ENCODE measurements around the gene FLT4. TPM values are rescaled to one million over a fixed set of nuclear protein-coding genes. Genes with fewer than 3 reads are reported as not detected.
A peak's percentile ranks its signal among the peaks of the same experiment; 100 is the strongest.

FLT4 gene
- polyA plus RNA-seq, 1 donor from 2014 or later = 0.04 TPM

DNA sequence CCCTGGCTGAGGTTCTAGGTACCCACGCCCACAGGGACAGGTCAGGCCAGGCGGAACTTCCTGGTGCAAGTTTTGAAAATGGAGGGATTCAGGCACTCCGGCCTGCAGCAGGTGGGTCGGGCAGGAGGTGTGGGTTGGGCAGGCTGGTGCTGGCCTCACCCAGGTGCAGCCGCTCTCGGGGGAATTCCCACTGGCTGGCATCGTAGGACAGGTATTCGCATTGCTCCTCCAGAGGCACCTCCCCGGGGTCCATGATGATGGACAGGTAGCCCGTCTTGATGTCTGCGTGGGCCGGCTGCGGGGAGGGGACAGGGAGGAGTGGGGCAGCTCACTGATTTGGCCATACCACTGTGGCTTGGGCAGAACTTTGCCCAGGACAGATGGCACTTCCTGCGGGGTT lies 29.4 kb downstream of the FLT4 start:
- Histone ChIP-seq H3K79me2 (replicated peaks; ENCODE audit: insufficient read depth, low read length) (no peaks in the 10 kb centered on the region), H3K9me2 (ENCODE audit: insufficient read depth, low read length) (no peaks in the 10 kb centered on the region), H3K9me3 (ENCODE audit: low read length) (no peaks in the 10 kb centered on the region), H4K20me1 (ENCODE audit: insufficient read depth) (no peaks in the 10 kb centered on the region), H3K27me3 (ENCODE audit: insufficient read depth, low read depth, low read length) (peaks cover 3% of the 10 kb centered on the region), H3K36me3 (ENCODE audit: insufficient read depth, low read length) (no peaks in the 10 kb centered on the region), H3K27ac (ENCODE audit: low read length) (no peak overlapping the region), H3K4me2 (ENCODE audit: low read length) (no peak overlapping the region), H3K9ac (ENCODE audit: low read length) (no peak overlapping the region), H3F3A (ENCODE audit: insufficient read depth, low read length, poor library complexity, severe bottlenecking) (no peaks in the 10 kb centered on the region), H2AFZ (ENCODE audit: low read depth, low read length) (no peak overlapping the region), H3K4me3 (ENCODE audit: low read length) (no peak overlapping the region)
- no peak for TF ChIP-seq EZH2 (IDR thresholded peaks at IDR 0.05; ENCODE audit: borderline replicate concordance, insufficient read depth, low read length, poor library complexity, severe bottlenecking)
- TF ChIP-seq RAD21 (conservative IDR thresholded peaks at IDR 0.05) = no peak
- no peak for TF ChIP-seq EP300 (conservative IDR thresholded peaks at IDR 0.05; ENCODE audit: poor library complexity, severe bottlenecking)
- TF ChIP-seq, protein P1, sequence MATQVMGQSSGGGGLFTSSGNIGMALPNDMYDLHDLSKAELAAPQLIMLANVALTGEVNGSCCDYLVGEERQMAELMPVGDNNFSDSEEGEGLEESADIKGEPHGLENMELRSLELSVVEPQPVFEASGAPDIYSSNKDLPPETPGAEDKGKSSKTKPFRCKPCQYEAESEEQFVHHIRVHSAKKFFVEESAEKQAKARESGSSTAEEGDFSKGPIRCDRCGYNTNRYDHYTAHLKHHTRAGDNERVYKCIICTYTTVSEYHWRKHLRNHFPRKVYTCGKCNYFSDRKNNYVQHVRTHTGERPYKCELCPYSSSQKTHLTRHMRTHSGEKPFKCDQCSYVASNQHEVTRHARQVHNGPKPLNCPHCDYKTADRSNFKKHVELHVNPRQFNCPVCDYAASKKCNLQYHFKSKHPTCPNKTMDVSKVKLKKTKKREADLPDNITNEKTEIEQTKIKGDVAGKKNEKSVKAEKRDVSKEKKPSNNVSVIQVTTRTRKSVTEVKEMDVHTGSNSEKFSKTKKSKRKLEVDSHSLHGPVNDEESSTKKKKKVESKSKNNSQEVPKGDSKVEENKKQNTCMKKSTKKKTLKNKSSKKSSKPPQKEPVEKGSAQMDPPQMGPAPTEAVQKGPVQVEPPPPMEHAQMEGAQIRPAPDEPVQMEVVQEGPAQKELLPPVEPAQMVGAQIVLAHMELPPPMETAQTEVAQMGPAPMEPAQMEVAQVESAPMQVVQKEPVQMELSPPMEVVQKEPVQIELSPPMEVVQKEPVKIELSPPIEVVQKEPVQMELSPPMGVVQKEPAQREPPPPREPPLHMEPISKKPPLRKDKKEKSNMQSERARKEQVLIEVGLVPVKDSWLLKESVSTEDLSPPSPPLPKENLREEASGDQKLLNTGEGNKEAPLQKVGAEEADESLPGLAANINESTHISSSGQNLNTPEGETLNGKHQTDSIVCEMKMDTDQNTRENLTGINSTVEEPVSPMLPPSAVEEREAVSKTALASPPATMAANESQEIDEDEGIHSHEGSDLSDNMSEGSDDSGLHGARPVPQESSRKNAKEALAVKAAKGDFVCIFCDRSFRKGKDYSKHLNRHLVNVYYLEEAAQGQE (IDR thresholded peaks at IDR 0.05; ENCODE audit: borderline replicate concordance) = no peak
- no peak for TF ChIP-seq SMC3 (conservative IDR thresholded peaks at IDR 0.05; ENCODE audit: poor library complexity)
- TF ChIP-seq, protein P2, sequence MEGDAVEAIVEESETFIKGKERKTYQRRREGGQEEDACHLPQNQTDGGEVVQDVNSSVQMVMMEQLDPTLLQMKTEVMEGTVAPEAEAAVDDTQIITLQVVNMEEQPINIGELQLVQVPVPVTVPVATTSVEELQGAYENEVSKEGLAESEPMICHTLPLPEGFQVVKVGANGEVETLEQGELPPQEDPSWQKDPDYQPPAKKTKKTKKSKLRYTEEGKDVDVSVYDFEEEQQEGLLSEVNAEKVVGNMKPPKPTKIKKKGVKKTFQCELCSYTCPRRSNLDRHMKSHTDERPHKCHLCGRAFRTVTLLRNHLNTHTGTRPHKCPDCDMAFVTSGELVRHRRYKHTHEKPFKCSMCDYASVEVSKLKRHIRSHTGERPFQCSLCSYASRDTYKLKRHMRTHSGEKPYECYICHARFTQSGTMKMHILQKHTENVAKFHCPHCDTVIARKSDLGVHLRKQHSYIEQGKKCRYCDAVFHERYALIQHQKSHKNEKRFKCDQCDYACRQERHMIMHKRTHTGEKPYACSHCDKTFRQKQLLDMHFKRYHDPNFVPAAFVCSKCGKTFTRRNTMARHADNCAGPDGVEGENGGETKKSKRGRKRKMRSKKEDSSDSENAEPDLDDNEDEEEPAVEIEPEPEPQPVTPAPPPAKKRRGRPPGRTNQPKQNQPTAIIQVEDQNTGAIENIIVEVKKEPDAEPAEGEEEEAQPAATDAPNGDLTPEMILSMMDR (IDR thresholded peaks at IDR 0.05; ENCODE audit: poor library complexity, severe bottlenecking) = no peak
- no peak for TF ChIP-seq MXI1 (conservative IDR thresholded peaks at IDR 0.05; ENCODE audit: poor library complexity, severe bottlenecking)
- no peak for TF ChIP-seq TAF1 (IDR thresholded peaks at IDR 0.05; ENCODE audit: low read depth)
- no peak for TF ChIP-seq POLR2AphosphoS5 (IDR thresholded peaks at IDR 0.05)

DNA sequence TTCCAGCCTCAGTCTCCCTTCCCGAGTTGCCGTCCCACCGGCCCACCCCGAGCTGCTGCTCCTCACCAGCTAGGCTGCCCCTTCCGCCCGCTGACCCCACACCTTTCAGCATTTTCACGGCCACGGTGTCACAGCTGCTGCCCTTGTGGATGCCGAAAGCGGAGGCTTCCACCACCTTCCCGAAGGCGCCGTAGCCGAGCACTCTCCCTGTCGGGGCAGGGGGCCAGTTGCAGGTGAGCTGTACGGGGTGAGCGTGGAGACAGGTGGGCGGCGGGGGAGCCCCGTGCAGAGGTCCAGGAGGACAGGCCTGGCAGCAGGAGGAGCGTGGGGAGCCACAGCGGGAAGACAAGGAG lies 29.9 kb downstream of the FLT4 start:
- peak overlapping the region; percentile 72 for H3K4me3 ChIP-seq (ENCODE audit: low read length)
- TF ChIP-seq POLR2AphosphoS5 (IDR thresholded peaks at IDR 0.05) (no peak), RAD21 (conservative IDR thresholded peaks at IDR 0.05) (no peak), EZH2 (IDR thresholded peaks at IDR 0.05; ENCODE audit: borderline replicate concordance, insufficient read depth, low read length, poor library complexity, severe bottlenecking) (no peak), MXI1 (conservative IDR thresholded peaks at IDR 0.05; ENCODE audit: poor library complexity, severe bottlenecking) (no peak), TAF1 (IDR thresholded peaks at IDR 0.05; ENCODE audit: low read depth) (no peak), EP300 (conservative IDR thresholded peaks at IDR 0.05; ENCODE audit: poor library complexity, severe bottlenecking) (no peak), SMC3 (conservative IDR thresholded peaks at IDR 0.05; ENCODE audit: poor library complexity) (no peak)
- TF ChIP-seq, protein P1 (IDR thresholded peaks at IDR 0.05; ENCODE audit: borderline replicate concordance) = no peak
- TF ChIP-seq, protein P2 (IDR thresholded peaks at IDR 0.05; ENCODE audit: poor library complexity, severe bottlenecking) = no peak
- H3F3A ChIP-seq (ENCODE audit: insufficient read depth, low read length, poor library complexity, severe bottlenecking) = no peaks in the 10 kb centered on the region
- H2AFZ ChIP-seq (ENCODE audit: low read depth, low read length) = no peak overlapping the region
- no peak overlapping the region for H3K27ac ChIP-seq (ENCODE audit: low read length)
- no peaks in the 10 kb centered on the region for H4K20me1 ChIP-seq (ENCODE audit: insufficient read depth)
- no peaks in the 10 kb centered on the region for H3K36me3 ChIP-seq (ENCODE audit: insufficient read depth, low read length)
- no peaks in the 10 kb centered on the region for H3K79me2 ChIP-seq (replicated peaks; ENCODE audit: insufficient read depth, low read length)
- H3K9me2 ChIP-seq (ENCODE audit: insufficient read depth, low read length) = no peaks in the 10 kb centered on the region
- H3K9me3 ChIP-seq (ENCODE audit: low read length) = no peaks in the 10 kb centered on the region
- no peak overlapping the region for H3K9ac ChIP-seq (ENCODE audit: low read length)
- H3K4me2 ChIP-seq (ENCODE audit: low read length) = no peak overlapping the region
- H3K27me3 ChIP-seq (ENCODE audit: insufficient read depth, low read depth, low read length) = peaks cover 3% of the 10 kb centered on the region
